ENCODE results near the gene ACOXL.
"Not testable (repeated sequence)": the region's sequence is repeated elsewhere in the genome, so short reads cannot be mapped to it uniquely, and the experiment has no call there.

The ACOXL gene

DNA sequence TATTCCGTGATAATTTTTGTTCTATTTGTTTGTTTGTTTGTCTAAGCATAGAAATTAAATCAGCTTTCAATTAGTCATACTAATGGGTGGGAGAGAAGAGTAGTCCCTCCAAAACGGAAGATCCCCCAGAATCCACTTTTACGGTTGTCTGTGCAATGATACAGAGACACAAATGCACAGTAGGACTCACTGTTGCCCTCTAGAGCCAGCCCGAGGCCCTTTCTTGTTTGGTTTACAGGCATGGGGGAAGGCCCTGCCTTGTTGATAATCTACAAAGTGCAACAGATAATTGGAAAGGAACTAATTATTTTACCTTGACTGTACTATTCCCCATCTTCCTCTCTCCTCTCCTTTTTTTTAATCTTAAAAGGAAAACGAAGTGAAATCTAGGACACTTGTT is 121.1 kb downstream of the ACOXL start:
- peak; percentile 47 for TF ChIP-seq CTCF (IDR thresholded peaks at IDR 0.05; ENCODE audit: insufficient read depth, missing control alignments)
- FAIRE-seq (no peak), DNase-seq (ENCODE audit: insufficient read length, low spot score) (no peak)

- no peak for TF ChIP-seq CTCF (IDR thresholded peaks at IDR 0.05; ENCODE audit: insufficient read depth, missing control alignments)
- DNase-seq (ENCODE audit: insufficient read length, low spot score) (no peak), FAIRE-seq (no peak)
Measured at GRCh38 chr2:110853948-110854347, 121.6 kb downstream of the ACOXL start.

GRCh38 chr2:110854355-110855081 is 122.1 kb downstream of the ACOXL start:
- FAIRE-seq (no peak), DNase-seq (ENCODE audit: insufficient read length, low spot score) (no peak)
- no peak for TF ChIP-seq CTCF (IDR thresholded peaks at IDR 0.05; ENCODE audit: insufficient read depth, missing control alignments)

DNA sequence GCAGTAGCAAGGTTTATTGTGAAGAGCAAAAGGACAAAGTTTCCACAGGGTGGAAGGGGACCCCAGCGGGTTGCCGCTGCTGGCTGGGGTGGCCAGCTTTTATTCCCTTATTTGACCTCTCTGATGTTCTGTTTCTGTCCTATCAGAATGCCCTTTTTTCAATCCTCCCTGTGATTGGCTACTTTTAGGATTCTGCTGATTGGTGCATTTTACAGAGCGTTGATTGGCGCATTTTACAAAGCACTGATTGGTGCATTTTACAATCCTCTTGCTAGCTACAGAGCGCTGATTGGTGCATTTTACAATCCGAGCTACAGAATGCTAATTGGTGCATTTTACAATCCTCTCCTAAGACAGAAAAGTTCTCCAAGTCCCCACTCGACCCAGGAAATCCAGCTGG is 123.5 kb downstream of the ACOXL start:
- not testable (repeated sequence) for FAIRE-seq; DNase-seq (ENCODE audit: insufficient read length, low spot score)

- DNase-seq (ENCODE audit: insufficient read length, low spot score): no peak
- no peak for FAIRE-seq
- TF ChIP-seq CTCF (IDR thresholded peaks at IDR 0.05; ENCODE audit: insufficient read depth, missing control alignments): no peak
Measured at GRCh38 chr2:110858135-110858725, 125.9 kb downstream of the ACOXL start.

GRCh38 chr2:110858993-110859701 is 126.8 kb downstream of the ACOXL start:
- FAIRE-seq (no peak), DNase-seq (ENCODE audit: insufficient read length, low spot score) (no peak)
- no peak for TF ChIP-seq CTCF (IDR thresholded peaks at IDR 0.05; ENCODE audit: insufficient read depth, missing control alignments)

- no peak for FAIRE-seq
- DNase-seq (ENCODE audit: insufficient read length, low spot score): no peak
- no peak for TF ChIP-seq CTCF (IDR thresholded peaks at IDR 0.05; ENCODE audit: insufficient read depth, missing control alignments)
Measured at GRCh38 chr2:110860630-110861029, 128.3 kb downstream of the ACOXL start.
